H1 (cell line): ENCODE results near the gene CCDC80. TPM values are rescaled to one million over a fixed set of nuclear protein-coding genes. Genes with fewer than 3 reads are reported as not detected.

Source experiments
- CTCF ChIA-PET: fragments of 300-600 bp; sonication (Branson Sonifier 250); formaldehyde crosslinking; loops from one replicate; lab custom pipeline; 2021; ENCODE audit not compliant: partially characterized antibody; lab: Charles Lee
- POLR2A ChIA-PET: fragments of 300-600 bp; sonication (Branson Sonifier 250); formaldehyde crosslinking; loops from one replicate; lab custom pipeline; 2021; ENCODE audit warnings: inconsistent platforms; ENCODE audit not compliant: partially characterized antibody; lab: Charles Lee
- DNase-seq, 2 experiments: peaks; one replicate each; pipeline versions ENCODE4 v3.0.0 to v3.0.0-alpha.2; 2010 to 2022; ENCODE audit warnings: low spot score in 2 of 2, low read depth in 1 of 2, mixed read lengths in 1 of 2
- FAIRE-seq: peaks from 2 replicates; lab custom pipeline; 2011; peaks lifted over from hg19 to GRCh38; lab: Jason Lieb, UNC
- H2AFZ ChIP-seq: 2 replicates; pipeline ENCODE4 v1.8.1; 2012; ENCODE audit warnings: low read length, inconsistent platforms
- H2AK5ac ChIP-seq: 2 replicates; pipeline ENCODE4 v1.6.1; 2013; ENCODE audit warnings: low read depth, low read length
- H2BK120ac ChIP-seq: replicated peaks from 2 replicates; pipeline ENCODE3; 2013; ENCODE audit warnings: low read depth, low read length, inconsistent platforms
- H2BK12ac ChIP-seq: 2 replicates; pipeline ENCODE4 v1.6.1; 2013; ENCODE audit warnings: low read depth, low read length
- H2BK15ac ChIP-seq: 2 replicates; pipeline ENCODE4 v1.6.1; 2013; ENCODE audit warnings: low read length
- H2BK20ac ChIP-seq: 2 replicates; pipeline ENCODE4 v1.6.1; 2013; ENCODE audit warnings: low read length
- H2BK5ac ChIP-seq: 2 replicates; pipeline ENCODE4 v1.6.1; 2013; ENCODE audit warnings: low read depth, low read length
- H3K14ac ChIP-seq: 2 replicates; pipeline ENCODE4 v1.6.1; 2013; ENCODE audit warnings: inconsistent platforms; ENCODE audit not compliant: insufficient read length
- H3K18ac ChIP-seq: 2 replicates; pipeline ENCODE4 v1.6.1; 2013; ENCODE audit warnings: low read length; ENCODE audit errors: extremely low read depth
- H3K23ac ChIP-seq: 2 replicates; pipeline ENCODE4 v1.6.1; 2013; ENCODE audit warnings: inconsistent platforms; ENCODE audit not compliant: insufficient read length
- H3K23me2 ChIP-seq: 2 replicates; pipeline ENCODE4 v1.6.1; 2013; ENCODE audit warnings: low read depth, low read length
- H3K27ac ChIP-seq: 2 replicates; pipeline ENCODE4 v1.6.1; 2011; ENCODE audit warnings: low read depth, low read length, inconsistent platforms
- H3K27me3 ChIP-seq, 4 experiments: replicated peaks in 1 of 4; 1 replicate in 1 of 4; 2 replicates in 3 of 4; pipeline versions ENCODE4 v1.6.1 to v1.8.1; 2011 to 2013; ENCODE audit warnings: low read length in 3 of 4, mild to moderate bottlenecking in 3 of 4, inconsistent platforms in 2 of 4, mixed read lengths in 2 of 4, moderate library complexity in 1 of 4; ENCODE audit not compliant: control insufficient read depth in 3 of 4, insufficient read depth in 3 of 4; ENCODE audit errors: extremely low read depth in 1 of 4
- H3K36me3 ChIP-seq, 4 experiments: 2 replicates each; pipeline versions ENCODE4 v1.6.1 to v1.8.1; 2011 to 2013; ENCODE audit warnings: mild to moderate bottlenecking in 4 of 4, low read length in 3 of 4, moderate library complexity in 2 of 4, control low read depth in 1 of 4, inconsistent platforms in 1 of 4; ENCODE audit not compliant: insufficient read depth in 4 of 4, control insufficient read depth in 2 of 4
- H3K4ac ChIP-seq: replicated peaks from 2 replicates; pipeline ENCODE3; 2013; ENCODE audit warnings: low read length, low read depth, mixed read lengths, inconsistent platforms; ENCODE audit not compliant: insufficient read length
- H3K4me1 ChIP-seq, 4 experiments: replicated peaks in 1 of 4; 1 replicate in 1 of 4; 2 replicates in 3 of 4; pipeline versions ENCODE4 v1.6.1 to v1.8.1; 2011 to 2013; ENCODE audit warnings: low read length in 3 of 4, inconsistent platforms in 2 of 4, mixed read lengths in 1 of 4; ENCODE audit not compliant: insufficient read depth in 4 of 4, control insufficient read depth in 3 of 4
- H3K4me2 ChIP-seq, 2 experiments: 2 replicates each; pipeline versions ENCODE4 v1.6.1 to v1.8.1; 2011 to 2013; ENCODE audit warnings: low read depth in 2 of 2, low read length in 2 of 2, control low read depth in 1 of 2, inconsistent platforms in 1 of 2, mild to moderate bottlenecking in 1 of 2; ENCODE audit not compliant: insufficient read depth in 1 of 2
- H3K4me3 ChIP-seq, 4 experiments: fragments of 200-600, 300-600 bp in 1 of 4; sonication (generic), shearing (Covaris generic), sonication (Bioruptor Twin) in 1 of 4; 2 replicates each; pipeline versions ENCODE4 v1.5.1 to v1.8.1; 2011 to 2016; ENCODE audit warnings: low read length in 4 of 4, low read depth in 3 of 4, control low read depth in 2 of 4, inconsistent platforms in 2 of 4, mild to moderate bottlenecking in 2 of 4, mixed read lengths in 1 of 4, moderate library complexity in 1 of 4; ENCODE audit not compliant: insufficient read depth in 2 of 4; ENCODE audit errors: extremely low read depth in 1 of 4
- H3K56ac ChIP-seq: replicated peaks from 2 replicates; pipeline ENCODE3; 2013; ENCODE audit warnings: low read depth, mild to moderate bottlenecking, mixed read lengths, low read length, inconsistent platforms; ENCODE audit not compliant: insufficient read length
- H3K79me1 ChIP-seq: 2 replicates; pipeline ENCODE4 v1.6.1; 2013; ENCODE audit warnings: low read depth, low read length, control low read depth
- H3K79me2 ChIP-seq, 2 experiments: 2 replicates each; pipeline versions ENCODE4 v1.6.1 to v1.8.1; 2012 to 2013; ENCODE audit warnings: low read length in 2 of 2, mild to moderate bottlenecking in 2 of 2, inconsistent platforms in 1 of 2; ENCODE audit not compliant: insufficient read depth in 2 of 2, control insufficient read depth in 1 of 2
- H3K9ac ChIP-seq, 4 experiments: replicated peaks in 1 of 4; 1 replicate in 1 of 4; 2 replicates in 3 of 4; pipeline versions ENCODE4 v1.6.1 to v1.8.1; 2011 to 2013; ENCODE audit warnings: low read depth in 3 of 4, low read length in 3 of 4, control low read depth in 2 of 4, mild to moderate bottlenecking in 2 of 4, moderate library complexity in 2 of 4, inconsistent platforms in 1 of 4; ENCODE audit errors: extremely low read depth in 1 of 4
- H3K9me3 ChIP-seq, 2 experiments: 2 replicates each; pipeline versions ENCODE4 v1.6.1 to v1.8.1; 2012 to 2013; ENCODE audit warnings: mild to moderate bottlenecking in 2 of 2, moderate library complexity in 2 of 2, control low read depth in 1 of 2, inconsistent platforms in 1 of 2, low read depth in 1 of 2, low read length in 1 of 2, mixed read lengths in 1 of 2; ENCODE audit not compliant: insufficient read depth in 2 of 2
- H4K20me1 ChIP-seq, 2 experiments: replicated peaks in 1 of 2; 2 replicates each; pipeline versions ENCODE3 to v1.8.1; 2011 to 2013; ENCODE audit warnings: inconsistent platforms in 2 of 2, low read length in 2 of 2, mild to moderate bottlenecking in 1 of 2; ENCODE audit not compliant: insufficient read depth in 2 of 2, control insufficient read depth in 1 of 2
- H4K5ac ChIP-seq: 2 replicates; pipeline ENCODE4 v1.6.1; 2013; ENCODE audit warnings: low read length, low read depth, mixed read lengths, inconsistent platforms; ENCODE audit not compliant: insufficient read length
- H4K8ac ChIP-seq: 2 replicates; pipeline ENCODE4 v1.8.0; 2013; ENCODE audit warnings: mild to moderate bottlenecking, moderate library complexity, low read length, inconsistent platforms; ENCODE audit not compliant: insufficient read depth; ENCODE audit errors: extremely low read depth
- H4K91ac ChIP-seq: replicated peaks from 2 replicates; pipeline ENCODE3; 2013; ENCODE audit warnings: low read length, mixed read lengths, inconsistent platforms; ENCODE audit not compliant: insufficient read length
- HDAC2 ChIP-seq, 2 experiments: fragments of 300-600 bp in 1 of 2; sonication (generic) in 1 of 2; IDR thresholded peaks; 2 replicates each; pipeline ENCODE4 v1.6.1; 2011 to 2012; ENCODE audit warnings: low read depth in 2 of 2, low read length in 2 of 2, mild to moderate bottlenecking in 2 of 2, moderate library complexity in 2 of 2, borderline replicate concordance in 1 of 2, inconsistent platforms in 1 of 2
- HDAC6 ChIP-seq: IDR thresholded peaks from one replicate; pipeline ENCODE4 v1.7.1; 2012; ENCODE audit warnings: low read depth, mild to moderate bottlenecking, inconsistent platforms, low read length, moderate library complexity
- KDM5A ChIP-seq: fragments of 200-600 bp; IDR thresholded peaks from 2 replicates; pipeline ENCODE4 v1.7.1; 2012; ENCODE audit warnings: mild to moderate bottlenecking, low read length, inconsistent platforms, mixed read lengths
- RAD21 ChIP-seq, 2 experiments: IDR thresholded peaks in 1 of 2; conservative IDR thresholded peaks in 1 of 2; 2 replicates each; pipeline ENCODE4 v1.6.1; 2011; ENCODE audit warnings: low read depth in 2 of 2, low read length in 2 of 2, improper control_type of control experiment in 1 of 2, inconsistent platforms in 1 of 2, mild to moderate bottlenecking in 1 of 2, moderate library complexity in 1 of 2
- RFX5 ChIP-seq: IDR thresholded peaks from 2 replicates; pipeline ENCODE4 v1.6.1; 2011; ENCODE audit warnings: low read depth, low read length, improper control_type of control experiment, borderline replicate concordance
- RXRA ChIP-seq: IDR thresholded peaks from 2 replicates; pipeline ENCODE4 v1.6.1; 2011; ENCODE audit warnings: low read depth, mild to moderate bottlenecking, low read length, moderate library complexity; ENCODE audit not compliant: insufficient read depth
- SIN3A ChIP-seq, 2 experiments: IDR thresholded peaks in 1 of 2; conservative IDR thresholded peaks in 1 of 2; 2 replicates each; pipeline ENCODE4 v1.6.1; 2011 to 2012; ENCODE audit warnings: low read length in 2 of 2, improper control_type of control experiment in 1 of 2, low read depth in 1 of 2, mild to moderate bottlenecking in 1 of 2
- SP2 ChIP-seq: IDR thresholded peaks from 2 replicates; pipeline ENCODE4 v1.6.1; 2012; ENCODE audit warnings: mild to moderate bottlenecking, low read length, inconsistent platforms
- SP4 ChIP-seq: IDR thresholded peaks from 2 replicates; pipeline ENCODE4 v1.6.1; 2012; ENCODE audit warnings: low read length, inconsistent platforms
- WGBS, 2 experiments: shearing (Covaris generic) in 1 of 2; methylation state at CpG; one replicate each; pipeline versions ENCODE4 v1.1.6 to v1.1.7; 2013 to 2015; ENCODE audit warnings: low lambda C conversion rate in 2 of 2, mixed read lengths in 2 of 2, inconsistent platforms in 1 of 2, low coverage in 1 of 2, missing lambda C conversion rate in 1 of 2; ENCODE audit not compliant: insufficient replicate concordance in 2 of 2, insufficient coverage in 1 of 2, insufficient read length in 1 of 2; ENCODE audit errors: extremely low coverage in 1 of 2, missing lambda C conversion rate in 1 of 2; 5-methylcytosine and 5-hydroxymethylcytosine counted together
- polyA plus RNA-seq, 7 experiments: library from polyadenylated mRNA; depleted of rRNA in 3 of 7; stranded (reverse) in 5 of 7; unstranded in 2 of 7; fragments of >200 nt in 5 of 7; fragments of 200-250 nt in 2 of 7; gene quantifications; 1 replicate in 5 of 7; 2 replicates in 1 of 7; 4 replicates in 1 of 7; pipeline versions ENCODE4 v1.2.1 to v1.2.3, GENCODE V29; 2011 to 2013; ENCODE audit warnings: missing spikeins in 2 of 7, mixed read lengths in 2 of 7
- total RNA-seq: library from RNA; stranded (reverse); fragmentation: NEBNext Ultra II Directional; extraction: Animal tissue kit (Norgen Biotek cat#: 25700); gene quantifications from 2 replicates; pipeline ENCODE4 v1.2.1, GENCODE V29; 2021

CCDC80 gene
- total and polyA plus RNA-seq, 2 of the 8 experiments (the other 6 are each of a cell fraction or from before 2014, with no cell fraction given) = 1.1 to 12.9 TPM

DNA sequence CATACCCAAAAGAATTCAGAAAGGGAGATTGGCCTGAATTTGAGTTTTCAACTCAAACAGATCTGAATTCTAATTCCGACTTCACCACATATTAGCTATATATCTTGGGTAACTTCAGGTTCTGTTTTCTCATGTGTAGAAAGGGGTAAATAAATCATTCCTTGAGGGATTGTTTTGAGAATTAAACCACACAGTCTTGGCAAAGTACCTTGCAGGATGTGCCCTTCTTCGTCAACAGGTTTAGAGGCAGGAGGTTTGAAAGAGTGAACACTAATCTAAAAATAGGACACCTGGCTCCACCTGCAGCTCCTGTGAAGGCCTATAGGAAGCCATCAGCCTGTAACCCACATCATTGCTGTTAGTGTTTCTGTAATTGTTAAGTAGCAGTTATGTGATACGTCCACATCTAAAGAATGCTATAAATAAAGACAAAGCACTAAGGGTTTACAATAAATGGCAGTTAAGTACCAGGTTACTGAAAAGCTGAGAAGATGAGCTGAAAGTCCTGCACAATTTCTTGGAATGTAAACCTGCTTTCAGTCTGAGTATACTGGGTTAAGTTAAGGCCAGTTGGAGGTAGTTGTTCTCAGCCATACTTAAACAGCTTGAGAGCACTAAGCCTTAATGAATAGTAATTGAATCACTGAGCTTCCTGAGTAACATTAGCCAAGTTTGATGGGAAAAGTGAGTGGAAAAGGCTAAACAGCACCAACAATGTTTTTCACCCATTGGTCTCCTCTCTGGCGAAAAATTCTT, 6.0 kb downstream of the CCDC80 start:
- H3K23me2 ChIP-seq = no peaks in the 10 kb centered on the region
- H3K14ac ChIP-seq = no peak overlapping the region
- no peak overlapping the region for H3K4ac ChIP-seq
- H2BK120ac ChIP-seq = no peak overlapping the region
- H2BK15ac ChIP-seq = no peak overlapping the region
- no peaks in the 10 kb centered on the region; a peak in 1 of 4 replicates for H3K79me2 ChIP-seq
- no peak overlapping the region for H3K23ac ChIP-seq
- H3K9me3 ChIP-seq = no peaks in the 10 kb centered on the region
- TF ChIP-seq RXRA = no peak
- no peak for TF ChIP-seq RAD21 (IDR thresholded peaks at IDR 0.05 in 1 of 2, conservative IDR thresholded peaks at IDR 0.05 in 1 of 2; ENCODE audit: low read depth in 2 of 2, low read length in 2 of 2)
- no peak for TF ChIP-seq SIN3A (conservative IDR thresholded peaks at IDR 0.05 in 1 of 2, IDR thresholded peaks at IDR 0.05 in 1 of 2; ENCODE audit: low read depth in 1 of 2, low read length in 2 of 2)
- TF ChIP-seq SP2 = no peak
- TF ChIP-seq HDAC6 = no peak
- no peak for TF ChIP-seq KDM5A
- no peak for TF ChIP-seq RFX5
- no peak for TF ChIP-seq SP4
- TF ChIP-seq HDAC2 (IDR thresholded peaks at IDR 0.05; ENCODE audit: borderline replicate concordance in 1 of 2, low read depth in 2 of 2, low read length in 2 of 2) = no peak
- TF ChIP-seq, all 59 proteins: peak for 0
- H2BK12ac ChIP-seq = no peak overlapping the region
- no peaks in the 10 kb centered on the region for H3K79me1 ChIP-seq
- no peak overlapping the region for H3K27ac ChIP-seq
- H4K8ac ChIP-seq = no peak overlapping the region
- no peak overlapping the region for H2BK20ac ChIP-seq
- H4K20me1 ChIP-seq = no peaks in the 10 kb centered on the region
- ChIA-PET POLR2A (no interaction called here), CTCF (interaction anchor here (0.7 to 2.9 kb wide), 10 partner anchors 9 to 497 kb away, joined by 3 to 24 read pairs (median 4); no protein-coding TSS in a partner anchor)
- H4K5ac ChIP-seq = no peak overlapping the region
- H3K4me2 ChIP-seq = peak overlapping the region; percentile 9 to 16; a peak in 1 of 4 replicates
- H3K9ac ChIP-seq = no peak overlapping the region
- H2AFZ ChIP-seq = no peak overlapping the region
- H3K36me3 ChIP-seq = no peaks in the 10 kb centered on the region
- H2BK5ac ChIP-seq = no peak overlapping the region; the same call in 1 of the 2 replicates
- 0 out of 2 replicates have a peak overlapping the region, but pooled peaks have one; percentile 11 for H3K18ac ChIP-seq
- H3K4me3 ChIP-seq = no peak overlapping the region
- WGBS, 2 experiments = 74% methylated on average over 4 of the region's 4 CpGs; no CpG with 5 or more reads in 1 of the 2 experiments
- no peak for DNase-seq
- no peaks in the 10 kb centered on the region for H3K27me3 ChIP-seq
- no peak overlapping the region for H2AK5ac ChIP-seq
- no peak for FAIRE-seq
- no peak overlapping the region for H3K56ac ChIP-seq
- H3K4me1 ChIP-seq = peaks cover 4 to 33% (median 27%) of the 10 kb centered on the region in 4 experiments
- no peak overlapping the region for H4K91ac ChIP-seq
